Stimulated activated CD4-positive, alpha-beta T cell treated with anti-CD3 and anti-CD28 coated beads, TNF-alpha, amount 100 ng/mL, for 24 hours (primary cell): ENCODE measurements around the gene PDE5A.
A peak's percentile ranks its signal among the peaks of the same experiment; 100 is the strongest.
"Not testable (repeated sequence)": the region's sequence is repeated elsewhere in the genome, so short reads cannot be mapped to it uniquely, and the experiment has no call there.

ENCODE experiments used
- DNase-seq, 3 experiments: peaks; one replicate each; pipeline ENCODE4 v3.0.0-alpha.2; 2020; ENCODE audit warnings: low read depth in 3 of 3

PDE5A gene

GRCh38 chr4:119646347-119647071, 17.9 kb upstream of the PDE5A start:
- DNase-seq = no peak

DNA sequence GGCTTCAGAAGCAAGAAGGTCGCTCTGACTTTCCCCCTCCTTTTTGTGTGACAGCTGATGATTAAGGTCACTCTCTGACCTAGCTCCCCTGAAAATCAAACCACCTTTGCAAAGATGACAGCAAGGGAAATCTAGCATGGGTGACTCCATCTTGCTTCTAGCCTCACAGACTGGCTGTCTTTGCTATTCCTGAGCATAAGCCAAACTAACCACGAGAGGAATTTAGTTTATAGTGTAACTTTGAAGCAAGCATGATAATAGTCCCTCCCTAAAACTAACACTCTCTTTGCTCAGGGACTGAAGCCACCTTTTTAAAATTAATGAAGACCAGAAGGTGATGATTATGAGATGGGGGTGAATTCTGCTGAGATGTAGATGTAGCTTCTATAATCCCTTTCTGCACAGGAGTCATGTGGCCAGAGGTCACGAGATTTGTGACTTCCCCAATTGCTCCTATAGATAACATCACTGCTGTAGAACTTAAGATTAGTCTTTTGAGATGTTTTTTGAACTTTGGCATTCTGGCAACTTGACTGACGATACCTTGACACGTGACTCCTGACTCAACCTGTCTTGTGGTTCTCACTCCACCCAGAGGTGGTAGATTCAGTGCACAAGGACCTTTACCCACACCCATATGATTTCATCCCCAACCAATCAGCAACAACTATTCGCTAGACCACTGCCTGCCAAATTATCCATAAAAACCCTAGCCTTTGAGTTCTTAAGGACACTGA, 14.9 kb upstream of the PDE5A start:
- DNase-seq = no peak

DNA sequence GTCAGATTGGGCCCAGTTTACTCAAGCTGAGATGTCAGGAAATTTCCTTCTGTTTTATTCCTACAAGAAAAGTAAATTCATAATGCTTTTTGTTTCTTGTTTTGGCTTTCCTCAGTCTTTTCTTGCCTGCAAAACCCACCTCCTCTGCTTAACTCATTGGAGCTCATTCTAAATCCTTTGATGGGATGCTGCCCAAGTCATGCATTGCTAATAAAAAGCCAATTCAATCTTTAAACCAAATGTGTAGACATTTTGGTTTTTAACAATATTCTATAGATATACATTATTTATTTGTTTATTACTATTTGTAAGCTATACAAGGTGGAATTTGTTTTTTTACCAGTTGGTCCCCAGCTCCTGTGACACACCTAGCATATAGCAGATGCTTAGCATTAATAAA, 13.2 kb upstream of the PDE5A start:
- no peak for DNase-seq

GRCh38 chr4:119638359-119638758, 9.8 kb upstream of the PDE5A start:
- no peak for DNase-seq

DNA sequence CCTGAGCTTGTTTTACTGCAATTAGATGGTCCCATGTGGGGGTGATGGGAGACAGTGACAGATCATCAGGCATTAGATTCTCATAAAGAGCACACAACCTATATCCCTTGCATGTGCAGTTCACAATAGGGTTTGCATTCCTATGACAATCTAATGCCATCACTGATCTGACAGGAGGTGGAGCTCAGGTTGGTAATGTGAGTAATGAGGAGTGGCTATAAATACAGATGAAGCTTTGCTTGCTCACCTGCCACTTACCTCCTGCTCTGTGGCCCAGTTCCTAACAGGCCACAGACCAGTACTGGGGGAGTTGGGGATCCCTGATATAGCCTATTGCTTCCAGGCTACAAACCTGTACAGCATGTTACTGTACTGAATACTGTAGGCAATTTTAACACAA, 8.2 kb upstream of the PDE5A start:
- DNase-seq = not testable (repeated sequence)

DNA sequence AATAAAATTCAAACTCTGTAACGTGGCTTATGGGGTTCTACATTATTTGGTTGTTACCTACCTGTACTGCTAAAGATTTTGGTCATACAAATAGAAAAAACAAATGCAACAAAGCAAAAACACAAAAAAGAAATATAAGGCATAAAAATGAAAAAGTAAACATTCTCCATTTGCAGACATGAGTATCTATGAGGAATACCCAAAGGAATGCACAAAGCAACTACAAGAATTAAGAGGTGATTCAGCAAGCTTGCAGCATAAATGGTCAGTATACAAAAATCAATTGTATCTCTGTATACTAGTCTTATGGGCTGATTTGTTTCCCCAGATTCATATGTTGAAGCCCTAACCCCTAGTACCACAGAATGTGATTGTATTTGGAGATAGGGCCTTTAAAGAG, 3.6 kb upstream of the PDE5A start:
- DNase-seq = no peak

DNA sequence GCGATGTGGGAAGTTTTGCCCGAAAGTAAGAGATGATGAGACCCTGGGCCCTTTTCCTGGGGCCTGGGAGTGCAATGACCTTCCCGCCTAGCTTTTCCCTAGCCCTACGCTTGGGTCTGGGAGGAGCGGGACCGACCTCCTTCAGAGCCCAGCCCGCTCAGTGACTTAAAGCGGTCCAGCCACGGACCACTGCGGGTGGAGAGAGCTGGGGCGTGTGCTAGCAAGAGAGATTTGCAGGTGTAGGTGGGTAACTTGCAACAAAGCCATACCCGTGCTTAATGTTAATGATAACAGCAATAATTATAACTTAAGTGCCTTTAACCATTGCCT, 503 bp upstream of the PDE5A start:
- DNase-seq = no peak

GRCh38 chr4:119627267-119628255, 1.0 kb downstream of the PDE5A start:
- DNase-seq = peak; percentile 5 to 48 (median 38)

GRCh38 chr4:119626943-119627266, 1.7 kb downstream of the PDE5A start:
- DNase-seq = no peak

DNA sequence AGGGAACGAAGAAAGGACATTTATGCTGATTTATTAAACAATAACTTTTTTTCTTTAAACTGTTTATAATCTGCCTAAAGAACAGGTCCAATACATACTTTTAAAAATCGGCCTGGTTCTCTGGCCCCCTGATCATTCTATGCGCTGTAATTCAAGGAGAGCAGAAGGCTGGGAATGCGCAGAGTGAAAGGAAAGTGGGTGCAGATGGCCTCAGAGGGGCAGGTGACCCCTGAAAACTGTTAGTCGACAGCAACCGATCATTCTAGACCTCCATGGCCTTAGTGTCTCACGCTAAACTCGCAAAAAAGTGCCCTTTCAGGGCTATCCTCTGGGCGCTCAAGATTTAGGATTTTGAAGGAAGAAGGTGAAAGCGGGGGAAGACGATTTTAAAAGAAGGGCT, 2.2 kb downstream of the PDE5A start:
- no peak for DNase-seq

- DNase-seq = no peak
Measured at GRCh38 chr4:119625761-119626160, 2.8 kb downstream of the PDE5A start.

- DNase-seq = no peak
Measured at GRCh38 chr4:119624356-119624755, 4.2 kb downstream of the PDE5A start.

DNA sequence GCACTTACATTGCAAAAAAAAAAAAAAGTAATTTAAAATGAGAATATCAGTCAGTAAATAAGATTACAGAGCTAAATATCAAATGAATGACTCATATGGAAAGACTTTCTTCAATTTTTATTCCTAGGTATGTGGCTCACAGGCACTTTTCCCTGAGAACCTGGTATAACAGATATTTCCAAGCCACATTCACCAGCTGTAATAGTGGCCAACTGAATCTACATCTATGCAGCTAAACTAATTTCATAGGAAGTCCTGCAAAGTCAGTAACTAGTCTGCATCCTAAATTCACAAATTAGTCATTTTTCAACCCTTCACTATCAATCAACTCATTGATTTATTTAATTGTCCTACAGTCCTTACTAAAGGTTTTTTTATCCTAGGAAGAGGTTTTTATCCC, 5.6 kb downstream of the PDE5A start:
- DNase-seq = no peak

GRCh38 chr4:119615068-119615719, 13.4 kb downstream of the PDE5A start:
- no peak for DNase-seq

DNA sequence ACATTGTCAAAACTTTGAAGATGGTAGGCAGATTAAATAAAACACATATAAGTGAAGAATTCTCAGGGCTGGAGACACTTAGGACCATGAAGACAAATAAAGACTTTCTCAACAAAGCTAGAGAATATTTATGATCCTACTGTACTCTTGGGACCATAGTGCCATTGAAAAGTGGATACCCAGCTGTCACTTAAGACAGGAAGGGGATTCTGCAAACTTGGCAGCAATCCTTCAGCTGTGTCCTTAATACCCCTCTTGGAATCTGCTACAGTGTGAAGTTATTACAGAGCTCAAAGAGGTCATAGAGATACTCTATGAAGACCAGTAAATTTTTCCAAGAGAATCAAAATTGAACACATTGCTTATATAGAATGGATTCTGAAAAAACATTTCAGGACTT, 24.3 kb downstream of the PDE5A start:
- DNase-seq = no peak

DNA sequence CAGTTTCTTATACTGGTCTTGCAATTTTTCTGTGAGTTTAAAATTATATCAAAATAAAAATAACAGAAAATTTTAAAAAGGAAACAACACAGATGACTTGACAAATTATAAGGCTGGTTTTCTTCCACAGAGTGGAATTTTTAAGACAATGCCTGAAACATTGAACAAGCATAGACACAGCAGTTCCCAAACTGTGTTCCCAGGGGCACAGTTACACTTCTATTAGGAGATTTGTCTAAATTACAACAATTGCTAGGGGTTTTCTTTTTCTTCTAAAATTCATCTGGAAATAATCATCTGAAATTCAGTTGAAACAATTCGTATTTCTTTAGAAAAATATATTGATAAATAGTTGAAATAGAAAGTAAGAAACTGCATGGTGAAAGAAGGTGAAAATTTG, 26.2 kb downstream of the PDE5A start:
- no peak for DNase-seq

DNA sequence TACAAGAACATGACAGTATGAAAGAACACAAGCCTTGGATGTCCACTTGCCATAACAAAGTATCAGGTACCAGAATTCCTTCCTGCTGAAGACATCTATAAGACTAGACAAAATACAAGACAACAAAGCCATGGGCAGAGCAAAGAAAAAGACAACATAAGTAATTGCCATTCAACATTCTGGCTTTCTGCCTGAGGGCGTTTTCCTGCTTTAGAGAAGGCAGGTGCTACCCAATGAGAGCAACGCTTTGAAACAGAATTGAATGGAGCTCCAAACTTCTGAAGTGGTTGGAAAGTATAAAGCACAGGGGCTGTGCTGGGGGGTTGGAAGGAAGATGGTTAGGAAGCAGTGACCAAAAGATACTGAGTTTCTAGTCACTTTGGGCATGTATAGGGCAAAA, 30.1 kb downstream of the PDE5A start:
- no peak for DNase-seq

DNA sequence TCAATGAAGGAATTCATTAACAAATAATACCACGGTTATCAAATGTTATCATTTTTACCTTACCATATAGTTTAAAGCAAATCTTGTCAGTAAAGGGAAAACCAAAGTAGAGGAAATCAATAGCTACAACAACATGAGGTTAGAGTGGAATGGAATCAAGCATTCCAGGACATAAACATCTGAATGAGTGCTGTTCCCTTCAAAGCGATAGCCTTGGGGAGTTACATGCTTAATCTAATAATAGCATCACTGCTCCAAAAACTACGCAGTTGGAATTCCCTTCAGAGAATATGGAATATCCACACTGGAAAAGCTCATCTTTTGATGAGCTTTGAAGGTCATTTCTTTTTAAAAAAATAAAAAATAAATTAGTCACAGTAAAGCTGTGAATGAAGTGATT, 31.2 kb downstream of the PDE5A start:
- DNase-seq = no peak

DNA sequence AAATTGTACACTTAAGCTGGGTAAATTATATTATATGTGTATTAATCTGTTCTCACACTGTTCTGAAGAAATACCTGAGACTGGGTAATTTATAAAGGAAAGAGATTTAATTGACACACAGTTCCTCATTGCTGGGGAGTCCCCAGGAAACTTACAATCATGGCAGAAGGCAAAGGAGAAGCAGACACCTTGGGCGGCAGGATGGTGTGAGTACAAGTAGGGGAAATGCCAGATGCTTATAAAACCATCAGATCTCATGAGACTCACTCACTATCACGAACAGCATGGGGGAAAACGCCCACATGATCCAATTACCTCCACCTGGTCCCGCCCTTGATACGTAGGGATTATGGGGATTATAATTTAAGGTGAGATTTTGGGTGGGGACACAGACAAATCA, 34.9 kb downstream of the PDE5A start:
- no peak for DNase-seq

- DNase-seq = no peak
Measured at GRCh38 chr4:119592830-119593229, 35.8 kb downstream of the PDE5A start.

DNA sequence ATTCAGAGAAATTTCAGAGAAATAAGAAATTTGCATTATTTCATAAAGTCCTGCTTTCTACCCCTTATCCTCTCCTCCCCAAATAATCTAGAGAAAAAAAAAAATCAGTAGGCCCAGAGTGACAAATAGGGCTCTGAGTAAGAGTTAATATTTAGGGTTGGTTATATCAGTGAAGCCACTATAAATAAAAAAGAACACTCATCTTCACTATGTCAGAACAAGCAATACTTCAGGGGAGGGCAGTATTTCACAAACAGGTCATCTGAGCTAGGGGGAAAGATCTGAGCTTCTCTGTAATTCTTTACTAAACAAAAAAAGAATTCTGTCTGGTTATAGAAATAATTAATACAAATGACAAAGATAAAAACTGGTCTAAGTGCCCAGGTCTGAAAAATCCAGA, 39.4 kb downstream of the PDE5A start:
- no peak for DNase-seq

DNA sequence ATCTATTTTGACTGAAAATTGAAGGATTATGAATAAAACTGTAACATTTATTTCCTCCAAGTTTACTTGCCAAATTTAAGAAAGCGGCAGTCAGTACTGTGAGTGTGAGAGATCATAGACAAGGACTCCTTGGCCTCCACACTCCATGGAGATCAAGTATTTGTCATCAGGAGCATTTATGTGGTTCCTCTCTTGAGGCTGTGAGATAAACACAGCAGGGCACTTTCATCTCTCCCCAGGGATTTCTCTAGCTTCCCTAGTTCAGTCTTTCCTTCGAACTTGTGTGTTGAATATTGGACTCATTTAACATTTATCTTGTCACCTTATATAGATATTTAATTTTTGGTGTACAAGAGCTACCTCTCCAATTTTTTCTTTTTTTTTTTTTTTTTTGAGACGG, 40.8 kb downstream of the PDE5A start:
- DNase-seq = no peak
